ENCODE measurements around the gene KRTAP10-5. TPM values are rescaled to one million over a fixed set of nuclear protein-coding genes. Genes with fewer than 3 reads are reported as not detected.

Gene KRTAP10-5
- total RNA-seq, 1 experiment from 2014 or later = not detected

GRCh38 chr21:44542716-44543115 lies 37.7 kb downstream of the KRTAP10-5 start:
- TF ChIP-seq ZNF138 (CRISPR knock-in tag; conservative IDR thresholded peaks at IDR 0.05) (no peak), PRRX2 (CRISPR knock-in tag; IDR thresholded peaks at IDR 0.05) (no peak), PREB (CRISPR knock-in tag; IDR thresholded peaks at IDR 0.05; ENCODE audit: borderline replicate concordance) (no peak), ZNF423 (CRISPR knock-in tag; IDR thresholded peaks at IDR 0.05) (no peak), ZNF425 (CRISPR knock-in tag; conservative IDR thresholded peaks at IDR 0.05) (no peak), ARID4B (CRISPR knock-in tag; IDR thresholded peaks at IDR 0.05; ENCODE audit: borderline replicate concordance) (no peak), ZNF232 (CRISPR knock-in tag; IDR thresholded peaks at IDR 0.05) (no peak), ATF1 (CRISPR knock-in tag; IDR thresholded peaks at IDR 0.05) (no peak), NFYB (CRISPR knock-in tag; conservative IDR thresholded peaks at IDR 0.05; ENCODE audit: low read depth) (no peak), MAX (CRISPR knock-in tag; IDR thresholded peaks at IDR 0.05) (no peak), ZNF396 (CRISPR knock-in tag; IDR thresholded peaks at IDR 0.05; ENCODE audit: borderline replicate concordance) (no peak), OVOL2 (CRISPR knock-in tag; IDR thresholded peaks at IDR 0.05; ENCODE audit: borderline replicate concordance) (no peak)

GRCh38 chr21:44540741-44541288 lies 39.6 kb downstream of the KRTAP10-5 start:
- Mint-ChIP-seq H3K27ac (no peak overlapping the region), H3K36me3 (no peaks in the 10 kb centered on the region), H3K27me3 (ENCODE audit: low read depth) (no peaks in the 10 kb centered on the region), H3K4me1 (0 out of 2 replicates have a peak, but pooled peaks cover 6% of the 10 kb centered on the region), H3K4me3 (no peak overlapping the region), H3K9me3 (peaks cover 5% of the 10 kb centered on the region; the same call in 1 of the 2 replicates)
- CTCF ChIA-PET = interaction anchor here (1.3 kb wide), 1 partner anchor 9 kb away, joined by 4 read pairs; no protein-coding TSS in a partner anchor
- no peak for ATAC-seq
- POLR2A ChIA-PET = no interaction called here
- no peak for DNase-seq (ENCODE audit: low spot score)
- no peak for TF ChIP-seq ZNF423 (CRISPR knock-in tag; IDR thresholded peaks at IDR 0.05)
- TF ChIP-seq SMAD4 (CRISPR knock-in tag; IDR thresholded peaks at IDR 0.05) = no peak
- TF ChIP-seq ZNF532 (CRISPR knock-in tag; IDR thresholded peaks at IDR 0.05; ENCODE audit: borderline replicate concordance) = no peak
- TF ChIP-seq ARID4B (CRISPR knock-in tag; IDR thresholded peaks at IDR 0.05; ENCODE audit: borderline replicate concordance) = no peak
- TF ChIP-seq ATF1 (CRISPR knock-in tag; IDR thresholded peaks at IDR 0.05) = no peak
- no peak for TF ChIP-seq OVOL2 (CRISPR knock-in tag; IDR thresholded peaks at IDR 0.05; ENCODE audit: borderline replicate concordance)
- TF ChIP-seq PREB (CRISPR knock-in tag; IDR thresholded peaks at IDR 0.05; ENCODE audit: borderline replicate concordance) = no peak
- TF ChIP-seq JUN (CRISPR knock-in tag; IDR thresholded peaks at IDR 0.05) = no peak

More at GRCh38 chr21:44542716-44543115, 37.7 kb downstream of the KRTAP10-5 start:
- Mint-ChIP-seq H3K27ac (no peak overlapping the region), H3K27me3 (ENCODE audit: low read depth) (peaks cover 5% of the 10 kb centered on the region; the same call in 1 of the 2 replicates), H3K9me3 (peaks cover 19% of the 10 kb centered on the region), H3K36me3 (peaks cover 8% of the 10 kb centered on the region), H3K4me1 (peaks cover 9% of the 10 kb centered on the region), H3K4me3 (no peak overlapping the region)
- DNase-seq (ENCODE audit: low spot score) = no peak
- ChIA-PET POLR2A (no interaction called here), CTCF (no interaction called here)
- no peak for ATAC-seq
